GM18526 (cell line): ENCODE results near the gene PARP4.

ENCODE experiments used
- POLR2A ChIP-seq: IDR thresholded peaks from 3 replicates; pipeline ENCODE4 v1.6.1; 2011; ENCODE audit not compliant: insufficient read length; ENCODE audit errors: extremely low read depth

PARP4 gene

DNA sequence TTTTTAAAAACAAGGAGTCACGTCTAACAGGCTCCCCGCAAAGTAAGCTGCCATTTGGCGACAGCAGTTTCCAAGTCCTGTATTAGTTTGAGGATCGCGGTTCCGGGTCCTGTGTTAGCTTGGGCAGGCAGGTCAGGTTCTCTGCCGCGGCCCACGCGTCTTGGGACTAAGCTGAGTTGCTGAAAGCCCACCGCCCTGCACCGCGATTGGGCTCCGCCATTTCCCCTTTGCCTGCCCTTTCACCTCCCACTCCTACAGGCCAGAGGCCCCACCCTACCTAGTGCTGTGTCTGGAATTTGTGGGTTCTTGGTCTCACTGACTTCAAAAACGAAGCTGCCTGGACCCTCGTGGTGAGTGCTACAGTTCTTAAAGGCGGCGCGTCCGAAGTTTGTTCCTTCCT, 6.8 kb downstream of the PARP4 start:
- TF ChIP-seq POLR2A: no peak

DNA sequence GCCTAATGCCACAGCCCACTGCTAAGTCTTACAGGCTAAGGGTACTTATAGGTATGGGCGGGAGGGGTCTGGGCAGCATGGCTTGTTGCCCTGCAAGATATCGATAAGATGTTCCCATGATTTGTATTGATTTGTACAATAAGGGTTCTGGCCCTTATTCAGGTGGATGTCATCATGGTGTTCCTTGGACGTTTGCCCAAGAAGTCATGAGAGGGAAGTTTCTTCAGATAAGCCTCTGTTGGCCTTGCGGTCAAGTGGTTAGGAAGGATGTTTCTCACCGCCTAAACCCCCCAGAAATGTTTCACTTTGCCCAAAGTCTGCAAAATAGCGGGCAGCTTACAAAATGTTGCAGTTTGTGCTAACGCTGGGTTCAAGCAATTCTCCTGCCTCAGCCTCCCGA, 7.3 kb downstream of the PARP4 start:
- no peak for TF ChIP-seq POLR2A

DNA sequence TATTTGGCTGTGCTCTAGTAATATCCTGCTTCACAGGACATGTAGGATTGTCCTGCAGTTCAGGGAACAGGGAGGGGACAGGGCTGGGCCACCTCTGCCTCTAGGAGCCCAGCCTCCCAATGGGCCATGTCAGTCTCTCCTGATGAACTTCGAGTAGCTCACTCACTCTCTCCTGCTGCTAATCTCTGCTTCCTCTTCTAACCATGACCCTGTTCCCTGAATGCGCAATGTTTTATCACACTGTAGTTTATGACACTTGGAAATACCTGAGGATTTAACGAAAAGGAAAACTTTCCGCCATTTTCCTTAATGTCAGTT, 9.2 kb downstream of the PARP4 start:
- TF ChIP-seq POLR2A: no peak

DNA sequence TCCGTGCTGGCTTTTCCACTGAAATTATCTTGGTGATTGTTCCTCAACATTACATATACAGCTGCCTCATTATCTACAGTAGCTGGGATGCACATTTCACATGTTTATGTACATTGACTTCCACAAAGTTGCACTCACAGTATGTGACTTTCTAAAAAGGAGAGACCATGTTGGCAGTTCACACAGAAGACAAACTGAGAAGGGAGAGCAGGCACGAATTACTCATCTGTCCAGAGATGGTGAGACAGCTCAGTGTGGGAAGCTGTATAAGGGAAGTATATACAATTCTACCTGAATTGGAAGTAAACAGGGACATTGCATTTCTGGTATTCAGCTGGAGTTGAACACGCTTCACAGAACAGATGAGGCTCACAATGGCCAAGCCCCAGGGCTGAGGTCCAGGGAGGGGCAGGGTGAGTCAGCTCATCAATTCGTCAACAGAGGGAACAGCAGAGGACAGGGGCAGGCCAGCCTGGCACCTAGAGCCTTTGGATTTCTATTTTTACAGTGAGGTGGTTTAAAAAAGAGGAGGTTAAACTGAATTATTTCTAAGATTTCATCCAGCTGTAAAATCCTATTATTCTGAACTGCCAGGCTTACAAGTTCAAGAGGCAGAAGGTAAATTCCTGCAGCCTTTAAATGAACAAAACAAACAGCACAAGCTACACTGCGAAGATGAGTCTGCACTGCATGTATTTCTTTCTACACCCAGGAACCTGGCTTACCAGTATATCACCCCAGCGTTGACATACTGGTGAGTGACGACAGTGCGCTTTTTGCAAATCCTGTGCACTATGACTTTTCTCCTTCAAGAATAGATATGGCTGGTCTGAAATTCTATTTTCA, 9.8 kb downstream of the PARP4 start:
- no peak for TF ChIP-seq POLR2A

DNA sequence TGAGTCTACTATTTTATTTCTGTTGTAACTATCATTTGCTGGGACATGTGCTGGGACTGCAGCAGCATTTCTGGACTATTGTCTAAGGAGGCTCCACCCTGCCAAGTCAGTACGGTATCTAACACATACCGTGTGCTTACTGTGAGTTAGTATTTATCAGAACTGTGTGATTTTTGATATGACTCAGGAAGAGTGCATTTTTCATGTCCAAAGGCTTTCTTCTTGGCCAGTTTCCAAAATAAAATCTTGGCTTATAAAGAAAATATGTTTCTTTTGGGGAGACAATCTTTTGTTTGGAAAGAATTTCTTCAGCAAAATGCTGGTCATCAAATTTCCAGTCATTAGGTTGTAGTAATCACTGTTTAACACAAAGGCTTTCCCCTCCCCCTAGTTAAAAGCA, 11.6 kb downstream of the PARP4 start:
- no peak for TF ChIP-seq POLR2A

DNA sequence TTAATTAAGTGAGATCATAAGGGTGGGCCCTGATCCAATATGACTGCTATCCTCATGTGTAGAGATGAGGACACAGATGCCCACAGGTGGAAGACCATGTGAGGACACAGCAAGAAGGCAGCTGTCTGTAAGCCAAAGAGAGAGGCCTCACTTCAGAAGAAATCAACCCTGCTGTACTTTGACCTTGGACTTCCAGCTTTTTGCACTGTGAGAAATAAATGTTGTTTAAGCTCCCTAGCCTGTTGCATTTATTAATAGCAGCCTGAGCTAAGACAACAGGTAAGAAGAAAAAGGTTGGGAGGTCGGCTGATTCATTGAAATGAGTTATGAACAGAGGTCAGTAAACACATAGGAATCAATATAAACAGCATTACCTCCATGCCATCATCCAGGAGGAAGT, 14.8 kb downstream of the PARP4 start:
- TF ChIP-seq POLR2A: no peak

DNA sequence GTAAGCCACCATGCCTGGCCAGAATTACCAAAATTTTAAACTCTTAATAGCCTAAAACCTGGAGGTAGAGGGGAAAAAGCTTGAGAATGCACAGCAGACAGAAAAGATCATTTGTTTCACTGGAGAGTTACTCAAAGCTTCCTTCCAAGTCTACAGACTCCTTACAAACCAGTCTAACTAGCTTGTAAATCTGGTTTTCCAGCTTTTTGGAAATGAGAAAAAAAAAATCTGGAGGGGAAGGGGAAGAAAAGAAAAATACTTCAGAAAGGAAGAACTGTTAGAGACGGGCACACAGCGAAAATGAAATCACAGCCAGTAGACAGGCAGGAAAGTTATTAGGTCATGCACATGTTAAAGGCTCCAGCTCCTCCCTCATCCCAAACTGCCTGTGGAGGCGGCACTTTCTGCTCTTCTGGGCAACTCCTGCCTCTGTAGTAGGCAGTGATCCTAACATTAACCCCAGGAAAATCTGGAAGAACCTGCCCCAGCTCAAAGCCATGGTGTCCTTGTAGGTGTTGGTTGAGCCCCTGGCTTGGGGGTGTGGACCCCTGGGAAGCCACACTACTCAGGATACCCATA, 17.3 kb downstream of the PARP4 start:
- no peak for TF ChIP-seq POLR2A

DNA sequence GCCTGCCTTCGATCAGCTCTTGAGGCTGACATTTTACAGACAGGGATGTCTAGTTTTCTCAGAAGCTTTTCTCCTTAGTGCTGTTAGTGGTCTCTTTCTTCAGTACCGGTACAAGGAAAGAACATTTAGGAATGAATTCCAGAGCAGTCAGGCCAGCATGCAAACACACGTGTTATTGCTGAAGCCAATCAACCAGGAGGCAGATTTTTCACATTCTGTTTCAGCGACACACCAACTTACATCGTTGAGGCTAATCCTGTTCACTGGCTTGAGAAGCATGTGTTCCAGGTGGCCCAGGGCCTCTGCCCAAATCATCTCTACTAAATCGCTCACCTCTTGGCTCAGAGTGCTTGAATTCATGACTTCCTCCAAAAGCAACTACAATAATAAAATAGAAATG, 19.2 kb downstream of the PARP4 start:
- no peak for TF ChIP-seq POLR2A

DNA sequence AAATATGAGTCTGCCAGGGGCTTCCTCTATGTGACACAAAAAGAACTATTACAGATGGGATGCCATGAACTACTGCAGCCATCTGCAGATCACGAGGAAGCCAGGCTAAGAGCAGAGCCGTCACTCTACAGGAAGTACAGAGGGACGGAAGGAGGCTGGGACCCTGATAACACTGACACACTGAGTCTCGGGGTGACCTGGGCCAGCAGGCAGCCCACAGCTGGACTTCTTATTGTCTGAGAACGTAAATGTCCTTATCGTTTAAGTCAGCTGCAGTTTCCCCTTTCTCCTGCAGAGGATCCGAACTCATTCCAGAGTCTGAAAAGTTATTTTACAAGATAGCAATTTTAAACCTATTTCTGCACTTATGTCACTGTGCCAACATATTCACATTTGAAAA, 20.7 kb downstream of the PARP4 start:
- TF ChIP-seq POLR2A: no peak

DNA sequence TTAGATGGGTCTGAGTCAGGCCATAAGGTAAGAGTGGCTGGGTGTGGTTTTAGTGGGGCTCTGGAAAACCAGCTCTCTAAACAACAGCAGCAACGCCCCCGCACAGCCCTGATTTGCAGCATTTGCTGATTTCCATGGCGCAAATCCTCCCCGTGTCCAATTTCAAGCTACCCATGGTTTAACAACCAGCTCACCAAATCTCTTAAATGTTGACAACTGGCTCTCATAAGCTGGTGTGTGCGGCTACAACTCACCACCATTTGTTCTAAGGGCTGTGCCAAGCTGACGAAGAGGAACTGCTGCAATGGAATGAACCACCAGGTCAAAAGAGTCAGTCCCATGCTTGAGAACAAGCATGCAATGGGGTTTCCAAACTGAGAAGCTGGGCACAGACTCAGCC, 22.9 kb downstream of the PARP4 start:
- TF ChIP-seq POLR2A: no peak

DNA sequence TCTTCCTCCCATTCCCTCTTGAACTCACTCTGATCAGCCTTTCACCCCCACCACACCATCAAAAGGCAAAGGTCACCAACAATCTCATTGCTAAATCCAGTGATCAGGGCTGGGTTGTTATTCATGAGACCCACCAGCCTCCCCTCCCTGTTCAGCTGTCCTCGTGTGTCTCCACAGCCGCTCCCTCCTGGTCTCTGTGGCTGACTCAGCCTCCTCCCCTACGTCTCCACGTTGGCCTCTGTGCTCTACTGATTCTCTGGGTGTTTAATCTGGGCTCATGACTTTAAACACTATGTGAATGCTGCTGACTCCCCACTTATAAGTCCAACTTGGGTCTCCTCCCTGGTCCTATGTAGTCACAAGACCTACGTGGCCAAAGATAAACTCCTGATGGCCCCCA, 38.9 kb downstream of the PARP4 start:
- TF ChIP-seq POLR2A: no peak

DNA sequence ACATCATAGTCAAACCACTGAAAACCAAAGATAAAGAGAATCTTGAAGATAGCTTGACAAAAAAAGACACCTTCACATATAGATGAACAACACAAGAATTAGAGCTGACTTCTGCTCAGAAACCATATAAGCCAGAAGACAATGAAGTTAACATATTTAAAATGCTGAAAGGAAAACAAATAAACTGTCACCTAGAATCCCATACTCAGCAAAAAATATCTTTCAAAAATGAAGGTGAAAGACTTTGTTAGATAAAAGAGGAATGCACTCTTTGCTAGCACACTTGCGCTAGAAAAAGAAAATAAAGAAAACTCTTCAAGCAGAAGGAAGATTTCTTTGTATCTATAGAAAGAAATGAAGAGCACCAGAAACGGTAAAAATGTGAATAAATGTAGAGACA, 49.5 kb downstream of the PARP4 start:
- TF ChIP-seq POLR2A: no peak

DNA sequence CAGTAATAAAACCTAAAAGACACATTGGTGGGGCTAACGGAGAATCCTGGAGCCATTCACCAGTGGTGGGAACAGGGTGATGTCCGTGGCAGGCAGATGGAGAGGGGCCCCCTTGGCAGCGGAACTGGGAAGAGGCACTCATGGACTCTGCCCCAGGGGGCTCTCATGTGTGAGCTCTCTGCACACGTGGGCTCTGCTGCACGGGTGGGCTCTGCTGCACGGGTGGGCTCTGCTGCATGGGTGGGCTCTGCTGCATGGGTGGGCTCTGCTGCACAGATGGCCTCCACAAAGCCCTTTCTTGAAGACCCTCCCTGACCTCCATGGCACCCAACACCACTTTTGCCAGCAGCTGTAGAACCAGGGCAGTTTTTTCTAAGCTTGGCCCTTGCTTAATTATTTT, 52.3 kb downstream of the PARP4 start:
- TF ChIP-seq POLR2A: no peak

DNA sequence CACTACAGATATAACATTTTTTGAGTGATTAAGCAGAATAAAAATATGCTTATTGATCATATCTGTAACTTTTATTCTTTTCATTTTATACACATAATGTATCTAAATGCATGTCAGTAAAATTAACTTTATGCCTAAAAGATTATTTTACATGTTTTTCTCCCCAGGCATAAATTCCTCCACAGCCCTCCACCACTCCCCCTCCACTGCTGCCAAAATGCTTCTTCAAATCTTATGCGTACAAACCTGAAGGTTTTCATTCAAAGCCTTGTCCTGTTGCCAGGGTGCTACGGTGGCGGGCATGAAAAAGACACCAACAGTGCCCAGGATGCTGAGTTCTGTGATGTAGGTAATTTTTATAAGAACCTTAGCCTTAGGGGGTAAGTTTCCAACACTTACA, 52.9 kb downstream of the PARP4 start:
- TF ChIP-seq POLR2A: no peak

DNA sequence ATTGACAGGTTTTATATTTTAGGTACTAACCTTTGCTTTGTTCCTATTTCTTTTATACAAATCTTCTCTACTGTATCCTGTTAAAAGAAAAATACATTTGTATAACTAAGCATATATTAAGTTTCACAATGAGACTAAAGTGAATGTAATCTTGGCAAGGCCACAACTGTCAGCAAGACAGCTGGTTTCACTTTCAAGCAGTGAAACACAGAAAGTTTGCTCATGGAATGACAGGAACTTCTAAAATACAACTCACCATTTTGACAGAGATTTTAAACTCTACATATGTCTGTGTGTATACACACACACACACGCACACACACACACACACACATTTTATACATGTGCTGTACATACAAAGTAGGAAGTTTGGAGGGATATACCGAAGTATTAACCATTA, 53.3 kb downstream of the PARP4 start:
- TF ChIP-seq POLR2A: no peak

DNA sequence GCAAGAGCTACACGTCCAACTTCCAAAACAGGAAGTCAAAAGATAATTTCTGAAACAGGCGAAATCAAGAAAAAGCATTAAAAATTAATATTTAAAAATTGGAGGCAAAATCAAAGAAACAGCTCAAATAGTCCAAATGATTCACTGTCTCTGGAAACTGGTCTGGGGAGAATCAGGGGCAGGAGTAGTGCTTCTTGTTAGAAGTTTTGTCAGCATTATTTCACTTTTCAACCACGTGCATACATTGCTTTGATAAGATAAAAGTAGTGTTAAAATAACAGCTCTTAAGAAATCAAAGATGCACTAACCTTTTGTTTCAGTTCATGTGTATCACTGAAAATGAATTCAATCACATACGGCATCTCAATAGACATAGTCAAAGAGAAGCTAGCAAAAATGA, 53.8 kb downstream of the PARP4 start:
- TF ChIP-seq POLR2A: no peak

DNA sequence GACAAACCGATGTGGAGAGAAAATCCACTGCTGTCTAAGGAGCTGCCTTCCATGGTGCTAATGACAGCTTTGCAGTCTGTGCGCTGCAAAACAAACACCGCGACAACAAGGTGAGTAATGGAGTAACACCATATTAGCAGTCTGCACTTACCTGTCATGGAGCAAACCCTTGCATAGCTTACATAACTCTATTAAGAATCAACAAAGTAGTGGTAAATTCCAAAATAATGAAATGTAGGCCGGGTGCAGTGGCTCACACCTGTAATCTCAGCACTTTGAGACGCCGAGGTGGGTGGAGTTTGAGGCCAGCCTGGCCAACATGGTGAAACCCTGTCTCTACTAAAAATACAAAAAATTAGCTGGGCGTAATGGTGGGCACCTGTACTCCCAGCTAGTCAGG, 56.2 kb downstream of the PARP4 start:
- TF ChIP-seq POLR2A: no peak
